ENCODE measurements around the gene FYTTD1. TPM values are rescaled to one million over a fixed set of nuclear protein-coding genes. Genes with fewer than 3 reads are reported as not detected.

FYTTD1 gene
- total RNA-seq, 2 experiments from 2014 or later, result 75.8 to 78.2 TPM

DNA sequence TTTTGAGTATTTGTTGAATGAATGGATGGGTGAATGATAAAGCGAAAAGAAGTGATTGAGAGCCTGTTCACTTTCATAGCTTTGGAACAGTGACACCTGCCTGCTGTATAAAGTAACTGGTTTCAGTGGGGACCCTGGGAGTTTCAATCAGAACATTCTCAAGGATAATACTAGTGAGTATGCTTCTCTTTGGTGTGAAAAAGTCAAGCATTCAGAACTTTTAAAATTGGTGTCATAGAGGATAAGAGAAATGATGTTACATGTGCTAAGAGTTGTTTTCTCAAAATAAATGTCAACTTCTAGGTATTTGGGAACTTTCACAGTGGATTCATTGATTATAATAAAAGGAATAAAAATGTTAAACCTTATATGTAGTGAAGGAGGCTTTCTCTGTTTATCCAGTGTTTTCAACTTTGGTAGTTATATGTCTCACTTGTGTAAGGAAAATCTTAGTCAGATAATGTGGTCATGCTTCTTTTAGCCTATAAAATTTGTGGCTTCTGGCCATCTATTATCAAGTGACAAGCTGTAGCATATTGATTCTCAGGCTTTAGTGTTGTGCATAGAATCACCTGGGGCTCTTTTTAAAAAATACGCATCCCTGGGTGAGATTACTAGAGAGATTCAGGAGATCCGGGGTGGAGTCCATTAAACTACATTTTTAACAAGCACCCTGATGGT lies 53.2 kb downstream of the FYTTD1 start:
- intact Hi-C loops (cut with DNase I, micrococcal nuclease), result loop anchor here (1.0 to 10.0 kb wide), 4 partner anchors 10 to 204 kb away; no protein-coding TSS in a partner anchor
- ATAC-seq (ENCODE audit: poor library complexity), result peak; percentile 56
- no peaks in the 10 kb centered on the region for H3K27me3 Mint-ChIP-seq
- TF ChIP-seq, protein P1, sequence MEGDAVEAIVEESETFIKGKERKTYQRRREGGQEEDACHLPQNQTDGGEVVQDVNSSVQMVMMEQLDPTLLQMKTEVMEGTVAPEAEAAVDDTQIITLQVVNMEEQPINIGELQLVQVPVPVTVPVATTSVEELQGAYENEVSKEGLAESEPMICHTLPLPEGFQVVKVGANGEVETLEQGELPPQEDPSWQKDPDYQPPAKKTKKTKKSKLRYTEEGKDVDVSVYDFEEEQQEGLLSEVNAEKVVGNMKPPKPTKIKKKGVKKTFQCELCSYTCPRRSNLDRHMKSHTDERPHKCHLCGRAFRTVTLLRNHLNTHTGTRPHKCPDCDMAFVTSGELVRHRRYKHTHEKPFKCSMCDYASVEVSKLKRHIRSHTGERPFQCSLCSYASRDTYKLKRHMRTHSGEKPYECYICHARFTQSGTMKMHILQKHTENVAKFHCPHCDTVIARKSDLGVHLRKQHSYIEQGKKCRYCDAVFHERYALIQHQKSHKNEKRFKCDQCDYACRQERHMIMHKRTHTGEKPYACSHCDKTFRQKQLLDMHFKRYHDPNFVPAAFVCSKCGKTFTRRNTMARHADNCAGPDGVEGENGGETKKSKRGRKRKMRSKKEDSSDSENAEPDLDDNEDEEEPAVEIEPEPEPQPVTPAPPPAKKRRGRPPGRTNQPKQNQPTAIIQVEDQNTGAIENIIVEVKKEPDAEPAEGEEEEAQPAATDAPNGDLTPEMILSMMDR (IDR thresholded peaks at IDR 0.05), result peak; percentile 13
- ChIA-PET POLR2A (no interaction called here), CTCF (interaction anchor here (0.6 to 1.1 kb wide), 3 partner anchors 24 to 92 kb away, joined by 3 read pairs; no protein-coding TSS in a partner anchor)
- no peak overlapping the region for H3K4me3 ChIP-seq (ENCODE audit: low read length)
- peaks cover 9% of the 10 kb centered on the region for H3K36me3 Mint-ChIP-seq (ENCODE audit: low read depth)
- H3K9me3 Mint-ChIP-seq, result no peaks in the 10 kb centered on the region
- no peaks in the 10 kb centered on the region for H3K36me3 ChIP-seq (ENCODE audit: insufficient read depth, low read length)
- no peak overlapping the region for H3K27ac ChIP-seq (ENCODE audit: low read depth in 1 of 2, low read length in 2 of 2)
- peak overlapping the region; percentile 65 for H3K27ac Mint-ChIP-seq
- peak in 3 of 14 experiments; percentile 11 to 30 (median 26) for DNase-seq
- H3K4me3 Mint-ChIP-seq, result no peak overlapping the region
- H3K27me3 ChIP-seq (ENCODE audit: control insufficient read depth in 1 of 2, insufficient read depth in 2 of 2, low read length in 2 of 2), result no peaks in the 10 kb centered on the region
- peaks cover 17% of the 10 kb centered on the region for H3K4me1 ChIP-seq (ENCODE audit: insufficient read depth, low read length)
- peaks cover 61% of the 10 kb centered on the region for H3K4me1 Mint-ChIP-seq (ENCODE audit: low read depth)
- H3K9me3 ChIP-seq (ENCODE audit: control insufficient read depth in 1 of 2, insufficient read depth in 1 of 2, low read length in 2 of 2), result no peaks in the 10 kb centered on the region

DNA sequence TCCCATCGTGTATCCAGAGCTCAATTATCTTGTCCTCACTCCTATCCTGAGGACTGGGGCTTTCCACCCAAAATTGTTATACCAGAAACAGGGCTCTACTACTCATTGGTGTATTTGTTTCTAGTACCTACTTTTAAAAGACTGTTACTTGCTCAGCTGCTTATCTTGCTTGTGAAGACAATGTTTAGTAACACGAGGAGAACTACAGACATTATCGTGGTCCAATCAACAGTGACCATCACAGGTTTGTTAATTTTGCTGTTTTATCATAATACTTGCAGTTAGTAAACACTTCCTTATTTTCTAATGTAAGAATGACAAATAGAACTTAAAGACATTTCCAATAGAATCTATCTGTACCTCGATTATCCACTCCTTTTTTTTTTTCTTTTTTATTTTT lies 54.8 kb downstream of the FYTTD1 start:
- H3K36me3 ChIP-seq (ENCODE audit: insufficient read depth, low read length), result no peaks in the 10 kb centered on the region
- peaks cover 15% of the 10 kb centered on the region for H3K36me3 Mint-ChIP-seq (ENCODE audit: low read depth)
- H3K9me3 Mint-ChIP-seq, result no peaks in the 10 kb centered on the region
- H3K4me1 ChIP-seq (ENCODE audit: insufficient read depth, low read length), result peaks cover 15% of the 10 kb centered on the region
- H3K27me3 Mint-ChIP-seq, result no peaks in the 10 kb centered on the region
- no peaks in the 10 kb centered on the region for H3K27me3 ChIP-seq (ENCODE audit: control insufficient read depth in 1 of 2, insufficient read depth in 2 of 2, low read length in 2 of 2)
- H3K4me3 Mint-ChIP-seq, result no peak overlapping the region
- H3K4me3 ChIP-seq (ENCODE audit: low read length), result no peak overlapping the region
- intact Hi-C loops (cut with DNase I, micrococcal nuclease), result loop anchor here in 1 of 2 experiments (10.0 kb wide), 1 partner anchor 120 kb away; no protein-coding TSS in a partner anchor
- CTCF ChIA-PET, result no interaction called here
- no peak for DNase-seq
- H3K4me1 Mint-ChIP-seq (ENCODE audit: low read depth), result peaks cover 64% of the 10 kb centered on the region
- H3K9me3 ChIP-seq (ENCODE audit: control insufficient read depth in 1 of 2, insufficient read depth in 1 of 2, low read length in 2 of 2), result no peaks in the 10 kb centered on the region
- no peak overlapping the region for H3K27ac ChIP-seq (ENCODE audit: low read depth in 1 of 2, low read length in 2 of 2)
- no peak for ATAC-seq (ENCODE audit: poor library complexity)
- POLR2A ChIA-PET, result no interaction called here
- TF ChIP-seq, protein P1 (IDR thresholded peaks at IDR 0.05), result no peak
- no peak overlapping the region for H3K27ac Mint-ChIP-seq

DNA sequence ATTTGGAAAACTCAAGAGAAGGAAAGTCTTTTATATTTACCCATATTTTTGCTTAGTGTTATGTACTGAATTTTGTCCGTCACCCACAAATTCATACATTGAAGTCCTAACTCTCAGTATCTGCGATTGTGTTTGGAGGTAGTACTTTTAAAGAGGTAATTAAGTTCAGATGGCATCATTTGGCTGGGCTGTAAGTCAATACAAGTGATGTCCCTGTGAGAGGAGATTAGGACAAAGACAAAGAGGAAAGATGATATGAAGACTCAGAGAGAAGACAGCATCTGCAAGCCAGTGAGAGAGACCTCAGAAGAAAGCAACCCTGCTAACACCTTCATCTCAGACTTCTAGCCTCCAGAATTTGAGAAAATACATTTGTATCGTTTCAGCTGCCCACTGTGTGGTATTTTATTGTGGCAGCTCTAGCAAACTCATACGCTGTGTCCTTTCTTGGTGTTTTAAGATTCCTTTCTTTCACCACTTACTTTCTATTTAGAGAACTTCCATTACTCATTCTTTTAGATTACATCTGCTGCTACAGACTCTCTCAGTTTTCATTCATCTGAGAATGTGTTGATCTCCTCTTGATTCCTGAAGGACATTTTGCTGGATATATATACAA lies 58.4 kb downstream of the FYTTD1 start:
- intact Hi-C loops (cut with DNase I, micrococcal nuclease), result loop anchor here in 1 of 2 experiments (10.0 kb wide), 1 partner anchor 123 kb away; no protein-coding TSS in a partner anchor
- Mint-ChIP-seq H3K27ac (peak overlapping the region; percentile 14), H3K9me3 (no peaks in the 10 kb centered on the region), H3K4me1 (ENCODE audit: low read depth) (peaks cover 48% of the 10 kb centered on the region), H3K36me3 (ENCODE audit: low read depth) (peaks cover 18% of the 10 kb centered on the region), H3K4me3 (no peak overlapping the region), H3K27me3 (no peaks in the 10 kb centered on the region)
- Histone ChIP-seq H3K9me3 (ENCODE audit: control insufficient read depth in 1 of 2, insufficient read depth in 1 of 2, low read length in 2 of 2) (no peaks in the 10 kb centered on the region), H3K27me3 (ENCODE audit: control insufficient read depth in 1 of 2, insufficient read depth in 2 of 2, low read length in 2 of 2) (no peaks in the 10 kb centered on the region), H3K4me1 (ENCODE audit: insufficient read depth, low read length) (peaks cover 3% of the 10 kb centered on the region), H3K27ac (ENCODE audit: low read depth in 1 of 2, low read length in 2 of 2) (no peak overlapping the region), H3K4me3 (ENCODE audit: low read length) (no peak overlapping the region), H3K36me3 (ENCODE audit: insufficient read depth, low read length) (no peaks in the 10 kb centered on the region)
- TF ChIP-seq, protein P1 (IDR thresholded peaks at IDR 0.05), result no peak
- ChIA-PET CTCF (no interaction called here), POLR2A (no interaction called here)
- ATAC-seq (ENCODE audit: poor library complexity) (no peak), DNase-seq (no peak)

All from CD4-positive, alpha-beta T cell (primary cell).